Fibroblast of the aortic adventitia (primary cell): Measurements from ENCODE around the gene KANK3. TPM values are rescaled to one million over a fixed set of nuclear protein-coding genes. Genes with fewer than 3 reads are reported as not detected.

ENCODE experiments used
- DNase-seq: peaks from one replicate; pipeline ENCODE4 v3.0.0-alpha.2; 2010; ENCODE audit warnings: low read depth
- H3K4me3 ChIP-seq: 2 replicates; pipeline ENCODE4 v1.5.1; 2011; ENCODE audit warnings: low read depth, mild to moderate bottlenecking, control low read depth, low read length, moderate library complexity
- total RNA-seq: library from RNA; depleted of rRNA; stranded (reverse); fragments of >200 nt; gene quantifications from 2 replicates; pipeline ENCODE4 v1.2.3, GENCODE V29; 2012; ENCODE audit warnings: low replicate concordance
- TF ChIP-seq, protein P1 (sequence below): IDR thresholded peaks from 2 replicates; pipeline ENCODE4 v1.5.1; 2011; ENCODE audit warnings: mild to moderate bottlenecking, low read length, control low read depth, inconsistent platforms; ENCODE audit not compliant: insufficient read depth

KANK3 gene
- total RNA-seq, result 0.09 and 0.16 TPM in 2 replicates

DNA sequence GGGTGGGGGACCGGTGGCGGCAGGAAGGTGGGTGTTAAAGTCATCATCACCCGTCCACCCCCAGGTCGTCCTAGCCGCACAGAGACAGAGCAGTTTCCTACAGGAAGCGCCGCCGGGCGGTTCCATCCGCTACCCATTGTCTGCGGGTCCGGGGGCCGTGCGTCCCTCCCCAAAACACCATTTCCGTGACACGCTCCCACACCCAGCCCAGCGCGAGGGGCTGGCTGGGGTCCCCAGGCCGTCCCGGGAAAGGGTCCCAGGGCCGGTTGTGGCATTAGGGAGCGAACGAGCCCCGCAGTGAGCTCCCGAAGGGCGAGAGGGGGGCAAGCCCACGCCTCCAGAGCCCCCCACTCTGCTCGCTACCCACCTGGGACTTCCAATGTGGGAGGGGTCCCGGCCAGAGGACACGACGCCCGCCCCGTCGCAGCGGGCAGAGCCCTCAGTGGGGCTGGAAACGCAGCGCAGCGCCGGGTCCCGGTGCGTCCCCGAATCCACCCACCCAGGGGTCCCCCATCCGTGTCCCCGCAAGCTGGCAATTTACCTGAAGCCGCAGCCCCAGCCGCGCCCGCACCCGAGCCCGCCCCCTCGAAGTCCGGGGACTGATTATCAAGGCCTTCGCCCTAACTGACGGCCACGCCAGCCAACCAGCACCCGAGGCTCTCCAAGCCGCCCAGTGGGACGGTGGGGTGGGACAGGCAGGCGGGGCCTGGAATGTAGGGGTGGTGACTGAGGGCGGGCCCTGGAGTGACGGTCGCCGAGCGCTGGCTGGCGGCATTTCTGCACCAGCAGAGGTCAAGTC is at the start of gene KANK3:
Gene KANK3, minus strand, starts transcription at position 579 of the 799 bp plus-strand sequence. CDS start 5,434 bp downstream, outside the sequence.
- DNase-seq, result peak; percentile 87
- TF ChIP-seq, protein P1, sequence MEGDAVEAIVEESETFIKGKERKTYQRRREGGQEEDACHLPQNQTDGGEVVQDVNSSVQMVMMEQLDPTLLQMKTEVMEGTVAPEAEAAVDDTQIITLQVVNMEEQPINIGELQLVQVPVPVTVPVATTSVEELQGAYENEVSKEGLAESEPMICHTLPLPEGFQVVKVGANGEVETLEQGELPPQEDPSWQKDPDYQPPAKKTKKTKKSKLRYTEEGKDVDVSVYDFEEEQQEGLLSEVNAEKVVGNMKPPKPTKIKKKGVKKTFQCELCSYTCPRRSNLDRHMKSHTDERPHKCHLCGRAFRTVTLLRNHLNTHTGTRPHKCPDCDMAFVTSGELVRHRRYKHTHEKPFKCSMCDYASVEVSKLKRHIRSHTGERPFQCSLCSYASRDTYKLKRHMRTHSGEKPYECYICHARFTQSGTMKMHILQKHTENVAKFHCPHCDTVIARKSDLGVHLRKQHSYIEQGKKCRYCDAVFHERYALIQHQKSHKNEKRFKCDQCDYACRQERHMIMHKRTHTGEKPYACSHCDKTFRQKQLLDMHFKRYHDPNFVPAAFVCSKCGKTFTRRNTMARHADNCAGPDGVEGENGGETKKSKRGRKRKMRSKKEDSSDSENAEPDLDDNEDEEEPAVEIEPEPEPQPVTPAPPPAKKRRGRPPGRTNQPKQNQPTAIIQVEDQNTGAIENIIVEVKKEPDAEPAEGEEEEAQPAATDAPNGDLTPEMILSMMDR, result no peak
- H3K4me3 ChIP-seq, result peak within 1 kb of the TSS; percentile 37

DNA sequence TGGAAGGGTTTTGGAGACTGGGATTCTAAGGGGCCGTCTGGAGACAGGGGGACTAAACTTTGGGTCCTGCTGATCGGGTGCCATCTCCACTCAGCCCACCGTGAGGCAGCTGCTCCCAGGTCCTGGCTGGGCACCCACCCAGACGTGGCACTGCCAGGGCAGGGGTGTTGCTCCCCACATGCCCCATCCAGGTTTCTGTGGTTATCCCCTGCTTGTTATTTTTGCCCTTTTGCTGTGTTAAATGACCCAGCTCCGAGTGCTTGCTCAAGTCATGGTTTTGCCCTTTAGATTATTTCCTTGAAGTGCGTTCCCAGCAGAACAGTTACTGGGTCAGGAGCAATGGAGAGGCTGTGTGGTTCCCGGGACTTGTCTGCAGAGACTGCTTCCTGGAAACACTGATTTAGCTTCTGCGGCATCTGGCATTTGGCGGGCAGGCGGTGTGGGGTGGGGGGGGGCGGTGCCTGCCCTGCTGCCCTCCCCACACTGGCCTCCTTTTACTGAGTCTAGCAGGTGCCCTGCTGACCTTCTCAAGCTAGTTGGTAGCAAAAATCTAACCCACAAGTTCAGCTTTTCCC is 49.0 kb upstream of the KANK3 start:
- TF ChIP-seq, protein P1, result no peak
- DNase-seq, result no peak
- H3K4me3 ChIP-seq, result no peak overlapping the region

DNA sequence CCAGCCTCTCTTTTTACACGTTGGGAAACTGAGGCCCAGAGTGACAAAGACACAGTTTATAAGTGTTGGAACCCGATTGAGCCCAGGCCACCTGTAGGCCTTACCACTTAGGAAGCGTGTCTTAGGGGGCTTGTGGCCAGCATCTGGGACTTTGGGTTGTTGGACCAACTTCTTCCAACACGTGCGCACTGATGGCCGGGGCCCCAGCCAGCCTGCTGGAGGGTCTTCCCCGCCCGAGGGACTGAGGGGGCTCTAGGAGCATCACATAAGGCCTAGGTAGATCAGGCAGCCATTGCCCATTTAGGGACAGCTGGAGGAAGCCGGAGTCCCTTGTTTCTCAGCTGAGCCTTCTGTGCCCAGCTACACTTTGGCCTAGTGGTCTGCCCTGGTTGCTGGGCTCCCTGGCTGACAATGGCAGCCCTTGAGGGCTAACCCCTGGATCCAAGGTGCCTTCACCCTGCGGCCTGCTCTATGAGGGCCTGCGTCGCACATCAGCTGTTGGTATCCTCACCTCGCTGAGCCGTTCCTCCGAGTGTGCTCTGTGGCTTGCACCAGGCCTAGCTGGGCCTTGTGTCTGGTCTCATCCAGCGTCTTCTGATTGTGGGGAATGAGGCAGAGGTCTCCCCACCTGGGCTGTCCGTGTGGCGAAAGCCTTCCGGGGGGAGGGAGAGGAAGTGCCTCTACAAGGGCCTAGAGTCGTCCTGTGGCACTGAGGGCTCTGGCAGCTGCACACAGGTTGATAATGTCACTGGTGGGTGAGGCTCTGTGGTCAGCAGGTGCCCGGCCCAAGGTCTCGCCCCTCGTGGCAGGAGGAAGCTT is 48.3 kb upstream of the KANK3 start:
- peak overlapping the region; percentile 51 for H3K4me3 ChIP-seq
- DNase-seq, result no peak
- TF ChIP-seq, protein P1, result no peak

DNA sequence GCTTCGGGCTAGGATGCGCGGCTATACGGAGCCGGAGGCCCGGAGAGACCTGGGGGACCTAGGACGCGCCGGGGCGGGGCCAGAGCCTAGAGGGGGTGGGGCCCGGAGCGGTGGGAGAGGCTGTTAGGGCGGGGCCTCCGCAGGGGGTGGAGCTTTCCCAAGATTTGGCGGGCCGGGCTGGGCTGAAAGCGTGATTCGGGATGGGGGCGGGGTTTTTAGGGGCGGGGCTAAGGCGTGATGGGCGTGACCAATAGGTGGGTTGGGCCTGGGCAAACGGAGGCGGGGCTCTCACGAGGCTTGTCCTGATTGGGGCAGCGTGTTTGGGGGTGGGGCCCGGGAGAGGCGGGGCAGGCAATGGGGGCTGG is 47.5 kb upstream of the KANK3 start:
- H3K4me3 ChIP-seq, result peak overlapping the region; percentile 80

DNA sequence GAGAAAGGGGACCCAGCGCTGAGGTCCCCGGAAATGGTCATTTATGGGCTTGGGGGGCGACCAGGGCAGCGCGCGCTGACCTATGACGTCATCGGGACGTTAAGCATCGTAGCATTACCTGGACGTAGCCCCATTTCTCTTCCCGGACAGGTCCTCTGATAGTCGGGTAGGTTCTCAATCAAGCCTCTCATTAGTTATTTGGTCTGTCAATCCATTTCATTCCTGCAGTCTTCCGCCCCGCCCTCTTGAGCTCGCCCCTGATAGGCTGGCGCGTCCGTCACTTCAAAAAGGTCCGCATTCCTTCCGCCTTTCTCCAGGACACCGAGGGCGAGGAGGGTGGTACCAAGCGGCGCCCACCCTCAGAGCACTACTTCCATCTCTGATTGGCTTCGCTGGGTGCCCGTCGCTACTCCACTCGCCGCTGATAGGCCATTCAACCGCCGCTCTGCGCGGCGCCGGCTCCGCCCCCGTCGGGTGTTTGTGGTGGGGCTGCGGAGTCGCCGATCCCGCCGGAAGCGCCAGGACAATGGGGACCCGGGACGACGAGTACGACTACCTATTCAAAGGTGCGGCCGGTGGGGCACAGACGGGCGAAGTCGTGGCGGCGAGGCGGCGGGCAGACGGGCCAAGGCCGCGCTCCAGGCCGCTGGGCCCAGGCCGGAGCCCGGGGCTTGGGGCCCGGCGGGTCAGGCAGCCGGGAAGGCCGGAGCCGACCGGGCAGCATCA is 47.0 kb upstream of the KANK3 start, which contains the start of gene RAB11B:
Gene RAB11B, plus strand, starts transcription at position 470 of the 726 bp plus-strand sequence. Its CDS starts 57 bp downstream, at position 527.
- H3K4me3 ChIP-seq, result peak within 1 kb of the TSS; percentile 80
- TF ChIP-seq, protein P1, result no peak
- DNase-seq, result peak; percentile 100

More for the DNA sequence above, 47.5 kb upstream of the KANK3 start:
- peak; percentile 93 for DNase-seq
- TF ChIP-seq, protein P1, result no peak

DNA sequence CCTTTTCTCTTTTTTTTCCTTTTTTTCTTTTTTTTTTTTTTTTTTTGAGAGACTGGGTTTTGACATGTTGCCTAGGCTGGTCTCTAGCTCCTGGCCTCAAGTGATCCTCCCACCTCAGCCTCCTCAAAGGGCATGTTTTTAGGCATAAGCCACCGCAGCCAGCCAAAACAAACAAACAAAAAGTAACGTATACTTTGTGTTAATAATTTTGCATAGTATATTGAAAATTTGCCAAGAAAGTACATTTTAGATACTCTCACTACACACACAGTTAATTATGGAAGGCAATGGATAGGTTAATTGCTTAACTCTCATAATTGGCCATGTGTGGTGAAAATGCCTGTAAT is 45.5 kb upstream of the KANK3 start:
- DNase-seq, result no peak
- TF ChIP-seq, protein P1, result no peak

More for the DNA sequence above, 45.5 kb upstream of the KANK3 start:
- H3K4me3 ChIP-seq, result no peak overlapping the region
